GM10847 (cell line): ENCODE data around the gene PGM2.

ENCODE experiments used
- POLR2A ChIP-seq: IDR thresholded peaks from 2 replicates; pipeline ENCODE4 v1.6.1; 2011; ENCODE audit not compliant: insufficient read length; ENCODE audit errors: extremely low read depth

Gene PGM2

DNA sequence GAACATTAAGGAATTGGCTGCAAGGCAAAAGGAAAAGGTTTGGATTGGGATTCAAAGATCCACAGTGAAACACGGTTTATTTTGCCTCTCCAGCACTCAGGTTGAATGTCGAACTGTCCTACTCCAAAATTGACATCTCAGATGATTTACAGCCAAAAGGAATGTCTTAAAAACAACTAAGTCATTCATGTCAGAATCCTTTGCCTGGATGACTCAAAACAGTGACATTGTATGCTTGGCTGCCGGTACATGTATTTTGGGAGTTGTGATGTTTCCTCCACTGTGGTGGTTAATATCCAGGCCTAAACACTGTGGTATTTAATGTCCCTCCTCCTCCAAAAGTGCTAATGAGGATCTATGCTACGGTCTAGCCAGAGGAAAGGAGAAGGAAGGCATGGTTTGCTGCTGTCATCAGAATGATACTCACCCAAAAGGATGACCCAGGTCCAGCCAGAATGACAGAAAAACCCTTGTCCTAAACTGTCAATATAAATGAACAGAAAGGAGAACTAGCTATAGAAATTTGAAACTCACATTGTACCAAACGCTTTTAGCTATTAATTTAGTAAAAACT, 20.9 kb downstream of the PGM2 start:
- TF ChIP-seq POLR2A: no peak

DNA sequence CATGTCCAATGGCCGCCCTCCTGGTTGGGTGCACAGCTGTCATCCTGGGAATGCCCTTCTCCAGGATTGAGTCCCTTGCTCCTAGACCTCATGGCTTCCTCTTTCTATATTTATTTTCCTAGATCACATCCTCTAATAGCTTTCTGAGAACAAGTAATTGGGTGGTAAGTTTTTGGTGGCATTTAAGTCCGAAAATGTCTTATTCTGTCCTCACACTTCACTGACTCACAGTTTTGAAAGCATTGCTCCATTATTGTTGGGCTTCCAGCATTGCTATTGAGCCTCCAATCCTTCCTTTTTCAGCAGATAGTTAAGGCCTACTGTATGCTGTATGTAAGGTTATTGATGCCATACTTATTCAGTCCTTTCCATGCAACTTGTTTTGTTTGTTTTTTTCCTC, 25.9 kb downstream of the PGM2 start:
- TF ChIP-seq POLR2A: no peak

- no peak for TF ChIP-seq POLR2A
Observed at GRCh38 chr4:37858112-37858511, 31.6 kb downstream of the PGM2 start.

DNA sequence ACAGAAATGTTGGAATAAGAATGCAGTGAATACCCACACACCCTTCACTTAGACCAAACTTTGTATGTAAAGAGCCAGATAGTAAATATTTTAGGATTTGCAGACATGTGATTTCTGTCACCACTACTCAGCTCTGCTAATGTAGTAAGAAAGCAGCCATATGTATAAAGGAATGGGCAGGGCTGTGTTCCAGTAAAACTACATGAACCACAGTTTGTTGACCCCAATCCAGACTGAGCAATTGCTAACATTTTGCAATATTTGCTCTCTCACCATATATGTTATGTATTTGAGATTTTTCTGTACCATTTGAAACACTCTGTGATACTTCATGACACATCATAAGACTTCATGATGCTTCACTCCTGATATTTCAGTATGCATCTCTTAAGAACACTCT, 32.4 kb downstream of the PGM2 start:
- no peak for TF ChIP-seq POLR2A

GRCh38 chr4:37860266-37860665, 33.8 kb downstream of the PGM2 start:
- no peak for TF ChIP-seq POLR2A

DNA sequence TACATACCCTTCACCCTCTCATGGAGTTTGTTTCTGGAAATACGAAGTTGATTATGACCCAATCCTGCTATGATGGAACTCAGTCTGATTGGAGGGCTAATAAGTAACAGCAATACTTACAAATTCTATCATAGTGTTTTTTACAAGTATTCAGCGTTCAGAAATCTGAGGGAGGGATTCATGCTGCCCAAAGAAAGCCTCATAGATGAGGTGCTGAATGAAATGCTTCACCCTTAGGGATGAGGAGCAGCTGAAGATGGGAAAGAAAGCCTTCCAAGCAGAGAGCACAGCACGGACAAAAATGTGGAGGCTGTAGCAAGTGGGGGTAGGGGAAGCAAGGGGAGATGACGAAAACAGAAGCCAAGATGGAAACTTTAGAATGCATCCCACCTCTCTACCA, 36.5 kb downstream of the PGM2 start:
- no peak for TF ChIP-seq POLR2A

GRCh38 chr4:37864786-37865185, 38.3 kb downstream of the PGM2 start:
- no peak for TF ChIP-seq POLR2A

DNA sequence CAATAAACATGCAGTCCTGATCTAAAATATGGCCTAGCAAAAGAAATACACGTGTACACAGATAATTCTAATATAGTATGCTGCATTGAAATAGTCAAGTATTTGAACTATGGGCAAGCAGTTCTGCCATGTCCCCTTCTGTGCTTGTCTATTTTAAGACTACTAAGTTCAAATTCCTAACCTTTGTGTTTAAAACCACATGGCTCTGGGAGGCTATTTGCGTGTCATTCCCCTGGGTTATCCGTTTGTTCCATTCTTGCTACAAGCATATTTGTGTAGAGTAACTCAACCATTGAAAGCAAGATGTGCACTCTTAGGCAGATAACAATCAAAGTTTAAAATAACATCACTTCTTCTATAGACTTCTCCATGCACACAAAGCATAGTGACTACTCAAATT, 39.0 kb downstream of the PGM2 start:
- TF ChIP-seq POLR2A: no peak

DNA sequence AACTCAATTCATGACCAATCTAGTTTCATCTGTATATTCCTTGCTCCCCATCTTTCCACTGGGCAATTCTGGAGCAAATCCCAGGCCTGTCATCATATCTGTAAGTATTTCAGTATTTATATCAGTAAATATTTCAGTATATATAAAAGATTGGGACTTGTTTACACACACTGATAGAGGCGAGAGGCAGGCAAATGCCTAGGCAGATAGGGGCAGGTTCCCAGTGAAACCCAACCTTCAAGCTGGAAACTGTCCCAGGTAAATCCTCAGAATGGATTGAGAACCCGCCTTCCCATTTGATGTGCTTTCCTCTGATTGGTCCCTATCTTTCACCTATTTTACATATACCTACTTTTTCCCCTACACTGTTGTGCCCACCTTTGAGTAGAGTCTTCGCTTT, 40.6 kb downstream of the PGM2 start:
- no peak for TF ChIP-seq POLR2A

DNA sequence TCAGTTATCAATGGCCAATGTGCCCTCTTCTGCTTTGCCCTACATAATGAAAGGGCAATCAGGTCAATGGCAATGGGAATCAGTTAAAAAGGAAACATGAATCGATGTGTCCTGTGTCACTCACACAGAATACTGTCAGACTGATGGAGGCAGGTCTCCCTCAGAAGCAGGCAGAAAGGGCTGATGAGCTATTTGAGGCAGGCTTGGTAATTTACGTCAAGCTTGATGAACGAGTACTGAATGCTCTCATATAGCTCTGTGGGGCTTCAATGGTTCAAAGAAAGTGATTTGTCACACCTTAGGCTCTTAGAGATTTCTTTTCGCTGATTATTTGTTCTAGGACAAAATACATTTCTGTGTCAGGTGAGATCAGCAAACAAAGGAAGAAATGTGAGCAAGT, 41.8 kb downstream of the PGM2 start:
- TF ChIP-seq POLR2A: no peak

DNA sequence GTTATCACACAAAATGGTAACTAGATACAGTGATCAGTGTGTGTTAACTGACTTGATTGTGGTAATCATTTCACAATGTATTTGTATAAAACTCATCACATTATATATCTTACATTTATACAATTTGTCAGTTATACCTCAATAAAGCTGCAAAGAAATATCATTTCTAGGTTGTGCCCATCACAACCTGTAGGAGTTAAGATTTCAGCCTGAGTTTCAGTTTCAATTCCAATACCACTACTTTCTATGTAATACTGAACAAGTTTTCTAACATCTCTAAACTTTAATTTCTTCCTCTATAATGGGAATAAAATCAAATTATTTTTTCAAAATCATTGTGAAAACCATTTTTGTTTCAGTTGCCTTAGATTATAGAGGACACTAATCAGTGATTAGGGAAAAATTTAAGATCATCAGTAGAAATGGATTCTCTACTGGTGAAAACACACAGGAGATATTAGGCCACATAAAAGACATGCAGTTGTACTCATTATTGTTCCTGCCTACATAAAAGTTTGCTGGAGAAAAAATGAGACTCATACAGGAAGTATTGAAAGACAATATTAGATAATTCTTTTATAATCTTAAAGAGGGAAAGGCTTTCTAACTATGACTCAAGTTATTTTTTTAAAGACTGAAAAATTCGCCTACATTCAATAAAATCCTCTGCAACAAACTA, 46.0 kb downstream of the PGM2 start:
- no peak for TF ChIP-seq POLR2A

GRCh38 chr4:37873386-37873785, 46.9 kb downstream of the PGM2 start:
- TF ChIP-seq POLR2A: no peak

GRCh38 chr4:37876156-37876555, 49.7 kb downstream of the PGM2 start:
- TF ChIP-seq POLR2A: no peak

GRCh38 chr4:37879365-37879764, 52.9 kb downstream of the PGM2 start:
- no peak for TF ChIP-seq POLR2A

DNA sequence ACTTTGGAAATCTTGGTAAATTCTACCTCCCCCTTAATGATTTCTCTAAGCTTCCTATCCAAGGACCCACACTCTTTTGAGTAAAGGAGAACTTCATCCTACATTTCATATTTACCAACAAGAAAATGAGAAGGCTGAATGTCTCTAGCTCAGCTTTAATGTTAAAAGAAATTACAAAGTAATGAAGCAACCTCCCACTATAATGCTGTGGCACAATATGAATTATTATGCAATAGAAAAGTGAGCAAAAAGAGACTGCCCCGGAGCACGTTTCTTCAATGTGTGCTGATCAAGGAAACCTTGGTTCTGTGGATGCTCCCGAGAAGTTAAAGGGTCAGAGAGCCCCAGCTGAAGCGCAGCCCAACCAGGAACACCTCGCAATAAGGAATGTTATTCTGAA, 55.3 kb downstream of the PGM2 start:
- no peak for TF ChIP-seq POLR2A

GRCh38 chr4:37882665-37883296, 56.3 kb downstream of the PGM2 start:
- TF ChIP-seq POLR2A: no peak
